ENCODE results near the gene TECTA. TPM values are rescaled to one million over a fixed set of nuclear protein-coding genes. Genes with fewer than 3 reads are reported as not detected.
A peak's percentile ranks its signal among the peaks of the same experiment; 100 is the strongest.

TECTA gene
- total and polyA plus RNA-seq, 2 of the 8 experiments (the other 6 are each of a cell fraction or from before 2014, with no cell fraction given), result 0.59 to 1.0 TPM

GRCh38 chr11:121127809-121128208 is 26.8 kb downstream of the TECTA start:
- Histone ChIP-seq H2BK12ac (ENCODE audit: low read depth, low read length) (0 out of 2 replicates have a peak overlapping the region, but pooled peaks have one; percentile 13), H3K23ac (ENCODE audit: insufficient read length) (no peak overlapping the region), H3K4ac (replicated peaks; ENCODE audit: insufficient read length, low read depth, low read length) (no peak overlapping the region), H4K20me1 (replicated peaks in 1 of 2; ENCODE audit: control insufficient read depth in 1 of 2, insufficient read depth in 2 of 2, low read length in 2 of 2) (no peaks in the 10 kb centered on the region), H2BK20ac (ENCODE audit: low read length) (no peak overlapping the region), H2AFZ (ENCODE audit: low read length) (no peak overlapping the region), H4K5ac (ENCODE audit: insufficient read length, low read depth, low read length) (no peak overlapping the region), H3K4me1 (replicated peaks in 1 of 4; ENCODE audit: control insufficient read depth in 3 of 4, insufficient read depth in 4 of 4, low read length in 3 of 4) (no peaks in the 10 kb centered on the region), H3K36me3 (ENCODE audit: control insufficient read depth in 2 of 4, insufficient read depth in 4 of 4, low read length in 3 of 4) (no peaks in the 10 kb centered on the region), H2BK15ac (ENCODE audit: low read length) (no peak overlapping the region), H3K18ac (ENCODE audit: extremely low read depth, low read length) (no peak overlapping the region), H3K9ac (replicated peaks in 1 of 4; ENCODE audit: extremely low read depth in 1 of 4, low read depth in 3 of 4, low read length in 3 of 4) (no peak overlapping the region), H3K79me1 (ENCODE audit: low read depth, low read length) (no peaks in the 10 kb centered on the region), H3K27me3 (replicated peaks in 1 of 4; ENCODE audit: control insufficient read depth in 3 of 4, extremely low read depth in 1 of 4, insufficient read depth in 3 of 4, low read length in 3 of 4) (no peaks in the 10 kb centered on the region), H2BK120ac (replicated peaks; ENCODE audit: low read depth, low read length) (no peak overlapping the region), H3K23me2 (ENCODE audit: low read depth, low read length) (no peaks in the 10 kb centered on the region), H2BK5ac (ENCODE audit: low read depth, low read length) (no peak overlapping the region), H3K4me3 (ENCODE audit: extremely low read depth in 1 of 4, insufficient read depth in 2 of 4, low read depth in 3 of 4, low read length in 4 of 4) (no peak overlapping the region), H3K9me3 (ENCODE audit: insufficient read depth in 2 of 2, low read depth in 1 of 2, low read length in 1 of 2) (peaks cover 5 to 6% of the 10 kb centered on the region in 2 experiments), H3K4me2 (ENCODE audit: insufficient read depth in 1 of 2, low read depth in 2 of 2, low read length in 2 of 2) (no peak overlapping the region), H4K8ac (ENCODE audit: extremely low read depth, insufficient read depth, low read length) (no peak overlapping the region), H4K91ac (replicated peaks; ENCODE audit: insufficient read length, low read length) (peak overlapping the region; percentile 14), H2AK5ac (ENCODE audit: low read depth, low read length) (no peak overlapping the region), H3K14ac (ENCODE audit: insufficient read length) (no peak overlapping the region), H3K79me2 (ENCODE audit: control insufficient read depth in 1 of 2, insufficient read depth in 2 of 2, low read length in 2 of 2) (no peaks in the 10 kb centered on the region), H3K27ac (ENCODE audit: low read depth, low read length) (no peak overlapping the region), H3K56ac (replicated peaks; ENCODE audit: insufficient read length, low read depth, low read length) (no peak overlapping the region)
- ChIA-PET POLR2A (ENCODE audit: partially characterized antibody) (no interaction called here), CTCF (ENCODE audit: partially characterized antibody) (interaction anchor here (0.7 to 3.2 kb wide), 3 partner anchors 26 to 261 kb away, joined by 3 to 9 read pairs (median 9); no protein-coding TSS in a partner anchor)
- FAIRE-seq (no peak), DNase-seq (ENCODE audit: low read depth in 1 of 2, low spot score in 2 of 2) (no peak)
- 85% methylated on average over 29 of the region's 30 CpGs; no CpG with 5 or more reads in 1 of the 2 experiments for WGBS, 2 experiments (ENCODE audit: extremely low coverage in 1 of 2, insufficient coverage in 1 of 2, insufficient read length in 1 of 2, insufficient replicate concordance in 2 of 2, low coverage in 1 of 2, low lambda C conversion rate in 2 of 2, missing lambda C conversion rate in 1 of 2)
- TF ChIP-seq E2F6 (IDR thresholded peaks at IDR 0.05) (peak; percentile 76), SP1 (IDR thresholded peaks at IDR 0.05; ENCODE audit: low read depth, low read length) (no peak), RXRA (IDR thresholded peaks at IDR 0.05; ENCODE audit: insufficient read depth, low read depth, low read length) (no peak), RFX5 (IDR thresholded peaks at IDR 0.05; ENCODE audit: borderline replicate concordance, low read depth, low read length) (no peak), NRF1 (IDR thresholded peaks at IDR 0.05; ENCODE audit: low read depth, low read length) (no peak), EGR1 (IDR thresholded peaks at IDR 0.05; ENCODE audit: borderline replicate concordance, low read depth, low read length) (no peak), BRCA1 (IDR thresholded peaks at IDR 0.05; ENCODE audit: low read depth, low read length) (no peak), CHD2 (IDR thresholded peaks at IDR 0.05; ENCODE audit: low read length) (no peak), SP4 (IDR thresholded peaks at IDR 0.05; ENCODE audit: low read length) (no peak), CBX8 (IDR thresholded peaks at IDR 0.05; ENCODE audit: borderline replicate concordance, low read depth, low read length) (no peak)
- TF ChIP-seq, protein P1, sequence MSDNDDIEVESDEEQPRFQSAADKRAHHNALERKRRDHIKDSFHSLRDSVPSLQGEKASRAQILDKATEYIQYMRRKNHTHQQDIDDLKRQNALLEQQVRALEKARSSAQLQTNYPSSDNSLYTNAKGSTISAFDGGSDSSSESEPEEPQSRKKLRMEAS (IDR thresholded peaks at IDR 0.05), result peak; percentile 74

All from H1 (cell line).